ENCODE measurements around the gene ZRANB2.

- TF ChIP-seq CTCF (IDR thresholded peaks at IDR 0.05) (no peak), POLR2A (IDR thresholded peaks at IDR 0.05) (no peak)
Observed at GRCh38 chr1:71023515-71023914, 57.3 kb downstream of the ZRANB2 start.

Measured in breast epithelium (tissue), 3 donors.